NCI-H748 (cell line): Measurements from ENCODE around the gene CFAP210.

Experiments
- DNase-seq: peaks from one replicate; lab custom pipeline; 2025; ENCODE audit not compliant: unreplicated experiment; lab: John Stamatoyannopoulos, UW

The CFAP210 gene, protein sequence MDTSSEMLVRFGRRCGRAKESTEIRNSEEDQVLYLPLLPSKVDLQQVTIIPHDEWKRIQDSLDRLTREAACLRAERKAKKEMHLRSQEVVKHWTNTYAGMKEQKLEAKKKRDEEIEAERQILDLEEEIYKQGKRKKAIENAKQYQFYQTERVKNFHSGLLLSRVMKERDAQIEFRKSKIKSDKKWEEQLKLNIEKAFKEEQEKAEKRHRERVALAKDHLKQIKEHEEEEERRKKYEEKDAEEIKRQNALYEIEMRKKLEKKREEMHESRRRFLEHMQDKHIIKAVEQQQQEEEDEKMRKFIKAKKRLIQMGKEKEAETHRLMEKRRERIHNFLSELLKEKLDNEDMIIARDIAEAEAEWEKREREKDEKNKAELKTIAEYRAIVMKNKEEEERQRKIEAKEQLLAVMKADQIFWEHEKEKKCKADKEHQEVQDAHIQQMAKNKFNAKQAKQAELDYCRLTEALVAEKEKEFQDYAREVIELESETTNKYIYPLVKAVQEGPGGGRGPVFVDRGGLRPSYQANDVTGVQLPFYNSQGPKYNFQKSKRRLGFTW

DNA sequence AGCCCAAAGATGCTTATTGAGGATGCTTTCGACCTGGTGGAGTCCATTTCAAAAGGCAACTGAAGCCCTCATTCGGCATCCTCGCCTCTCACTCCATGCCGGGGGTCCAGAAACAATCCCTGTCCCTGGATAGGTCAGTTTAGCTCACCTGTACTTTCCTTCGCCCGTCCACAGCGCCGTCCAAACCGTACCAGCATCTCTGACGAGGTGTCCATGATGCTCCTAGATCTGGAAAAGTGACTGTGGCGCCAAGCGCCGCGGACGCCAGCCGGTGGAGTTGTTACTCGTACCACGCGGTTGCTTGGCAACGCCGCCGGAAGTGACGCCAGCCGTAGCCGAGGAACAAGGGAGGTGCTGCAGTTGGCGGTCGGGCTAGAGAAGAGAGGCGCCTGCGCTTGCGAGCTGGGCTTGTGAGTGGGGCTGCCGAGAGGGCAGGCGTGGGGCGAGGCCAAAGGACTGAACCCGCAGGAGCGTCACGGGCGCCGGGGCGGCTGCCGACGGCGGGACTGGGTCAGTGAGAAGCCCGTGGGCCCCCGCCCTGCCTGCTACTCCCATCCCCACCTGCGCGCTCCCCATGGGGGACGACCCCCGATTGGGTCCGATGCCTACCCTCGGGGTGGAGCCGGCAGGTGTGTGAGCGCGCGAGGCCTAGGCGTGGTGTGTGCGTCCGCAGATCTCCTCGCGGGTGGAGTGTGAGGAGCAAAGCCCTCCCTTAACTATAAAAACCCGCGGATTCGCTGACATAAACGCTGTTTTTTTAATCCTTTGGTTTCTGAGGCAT lies at the start of gene CFAP210, which contains the start of gene PHOSPHO2:
Gene CFAP210, minus strand, starts transcription at position 293 of the 781 bp plus-strand sequence. Its CDS starts 78 bp downstream, at position 215.
Gene PHOSPHO2, plus strand, starts transcription at position 357 of the 781 bp plus-strand sequence. CDS start 6,503 bp downstream, outside the sequence.
- DNase-seq = peak; percentile 99

DNA sequence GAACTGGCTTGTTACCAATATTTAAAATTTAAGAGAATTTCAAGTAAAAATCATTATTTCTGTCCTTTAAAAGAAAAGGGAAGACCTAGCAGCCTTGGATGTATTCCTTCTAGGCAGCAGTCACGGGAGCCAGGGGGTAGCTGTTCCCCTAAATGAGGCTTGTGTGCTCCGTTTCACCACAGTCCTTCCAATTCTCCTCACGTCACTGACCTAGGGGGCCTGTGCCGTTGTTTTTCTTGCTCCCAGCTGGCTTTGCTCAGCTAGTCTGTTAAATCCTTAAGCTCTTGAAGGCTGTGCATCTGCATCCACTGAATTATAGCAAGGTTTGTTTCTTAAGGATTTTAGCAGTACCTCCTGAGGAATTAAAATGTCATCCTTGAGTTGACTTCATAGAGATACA lies 49.3 kb upstream of the CFAP210 start:
- no peak for DNase-seq

DNA sequence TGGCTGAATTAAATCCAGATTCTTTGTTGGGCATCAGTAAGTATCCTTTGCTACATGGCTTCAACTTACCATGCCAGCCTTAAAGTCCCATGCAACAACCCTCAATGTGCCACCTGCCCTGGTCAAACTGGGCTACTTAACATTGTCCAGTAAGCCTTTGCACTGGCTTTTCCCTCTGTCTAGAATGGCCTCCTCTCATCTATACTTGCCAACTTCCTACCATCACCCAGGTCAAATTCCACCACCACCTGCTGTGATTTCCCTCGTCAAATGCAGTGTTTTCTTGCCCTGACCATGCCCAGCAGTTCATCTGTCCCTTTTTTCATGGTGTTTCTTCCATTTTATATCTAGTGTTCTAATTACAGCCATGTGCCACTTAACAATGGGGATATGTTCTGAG lies 45.1 kb upstream of the CFAP210 start:
- DNase-seq = no peak

DNA sequence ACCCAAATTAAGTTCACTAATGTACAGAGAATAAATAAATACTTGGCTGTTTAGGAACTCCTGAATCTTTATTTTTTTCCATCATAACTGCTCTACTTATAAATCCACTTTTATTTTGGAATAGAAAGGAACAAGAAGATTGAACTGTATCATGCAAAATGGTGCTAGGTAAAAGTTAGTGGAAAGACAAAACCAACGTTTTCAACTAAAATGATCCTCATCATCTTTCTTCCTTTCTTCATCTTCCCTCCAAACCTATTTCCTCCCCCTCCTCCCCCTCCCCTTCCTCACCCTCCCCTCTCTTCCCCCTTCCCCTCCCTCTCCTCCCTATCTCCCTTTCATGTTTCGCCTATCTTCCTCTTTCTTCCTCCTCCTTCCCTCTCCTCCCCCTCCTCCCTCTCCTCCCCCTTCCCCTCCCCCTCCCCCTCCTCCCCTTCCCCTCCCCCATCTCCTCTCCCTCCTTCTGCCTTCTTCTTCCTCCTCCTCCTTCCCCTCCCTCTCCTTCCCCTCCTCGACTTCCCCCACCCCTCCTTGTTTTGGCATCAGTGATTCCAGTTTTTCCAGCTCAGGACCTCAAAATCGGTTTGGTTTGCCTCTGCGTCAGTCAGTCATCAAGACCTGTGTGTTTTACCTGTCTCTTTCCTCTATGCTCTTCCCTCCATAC lies 44.5 kb upstream of the CFAP210 start:
- DNase-seq = no peak

DNA sequence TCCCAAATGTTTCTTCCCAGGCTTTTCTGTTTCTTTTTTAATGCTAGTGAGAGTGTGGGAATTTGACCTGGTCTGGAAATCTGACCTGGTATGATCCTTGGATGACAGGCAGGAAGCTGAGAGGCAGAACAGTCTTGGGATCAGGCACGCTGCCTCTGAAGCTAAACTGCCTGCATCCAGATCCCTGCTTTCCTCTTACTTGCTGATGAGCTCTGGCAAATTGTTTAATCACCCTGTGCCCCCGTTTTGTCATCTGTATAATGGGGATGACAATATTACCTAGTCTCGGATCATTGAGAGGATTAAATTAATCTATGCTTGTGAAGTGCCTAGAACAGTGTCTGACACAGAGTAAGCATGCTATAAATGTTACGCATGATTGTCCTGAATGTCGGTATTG lies 42.7 kb upstream of the CFAP210 start:
- DNase-seq = no peak

DNA sequence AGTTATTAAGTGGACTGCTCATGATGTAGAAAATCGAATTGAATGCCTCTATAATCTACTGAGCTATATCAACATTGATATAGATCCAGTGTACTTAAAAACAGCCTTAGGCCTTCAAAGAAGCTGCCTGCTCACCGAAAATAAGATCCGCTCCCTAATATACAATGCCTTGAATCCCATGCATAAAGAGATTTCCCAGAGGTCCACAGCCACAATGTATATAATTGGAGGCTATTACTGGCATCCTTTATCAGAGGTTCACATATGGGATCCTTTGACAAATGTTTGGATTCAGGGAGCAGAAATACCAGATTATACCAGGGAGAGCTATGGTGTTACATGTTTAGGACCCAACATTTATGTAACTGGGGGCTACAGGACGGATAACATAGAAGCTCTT lies 41.4 kb upstream of the CFAP210 start:
- no peak for DNase-seq

DNA sequence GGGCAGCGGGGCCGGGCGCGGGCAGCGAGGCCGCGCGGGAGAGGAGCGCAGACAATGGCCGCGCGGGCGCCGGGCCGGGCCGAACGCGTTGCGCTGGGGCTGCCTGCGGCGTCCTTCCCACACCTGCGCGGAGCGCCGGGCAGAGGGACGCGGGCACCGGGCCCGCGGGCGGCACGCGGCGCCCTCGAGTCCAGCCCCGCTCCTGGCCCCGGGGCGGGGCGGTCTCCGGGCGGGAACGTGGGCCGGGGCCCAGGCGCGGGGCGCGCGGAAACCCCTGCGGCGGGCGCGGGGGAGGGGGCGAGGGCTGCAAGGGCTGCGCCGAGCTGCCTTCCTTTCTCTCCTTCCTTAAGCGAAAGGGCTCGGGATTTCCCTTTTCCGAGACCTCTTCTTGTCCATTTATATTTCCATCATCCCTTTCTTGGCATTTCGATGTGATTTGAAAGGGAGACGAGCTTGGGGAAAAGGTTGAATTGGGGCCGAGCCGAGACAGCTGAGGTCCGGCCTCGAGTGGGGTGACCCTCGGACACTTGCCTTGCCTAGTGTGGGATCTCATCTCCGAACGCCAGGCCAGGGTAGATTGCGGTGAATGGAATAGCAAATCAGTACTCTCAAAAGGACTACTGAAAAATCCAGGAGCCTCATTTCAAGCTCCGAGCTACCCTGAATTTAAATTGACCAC lies 40.1 kb upstream of the CFAP210 start:
- DNase-seq = peak; percentile 64

DNA sequence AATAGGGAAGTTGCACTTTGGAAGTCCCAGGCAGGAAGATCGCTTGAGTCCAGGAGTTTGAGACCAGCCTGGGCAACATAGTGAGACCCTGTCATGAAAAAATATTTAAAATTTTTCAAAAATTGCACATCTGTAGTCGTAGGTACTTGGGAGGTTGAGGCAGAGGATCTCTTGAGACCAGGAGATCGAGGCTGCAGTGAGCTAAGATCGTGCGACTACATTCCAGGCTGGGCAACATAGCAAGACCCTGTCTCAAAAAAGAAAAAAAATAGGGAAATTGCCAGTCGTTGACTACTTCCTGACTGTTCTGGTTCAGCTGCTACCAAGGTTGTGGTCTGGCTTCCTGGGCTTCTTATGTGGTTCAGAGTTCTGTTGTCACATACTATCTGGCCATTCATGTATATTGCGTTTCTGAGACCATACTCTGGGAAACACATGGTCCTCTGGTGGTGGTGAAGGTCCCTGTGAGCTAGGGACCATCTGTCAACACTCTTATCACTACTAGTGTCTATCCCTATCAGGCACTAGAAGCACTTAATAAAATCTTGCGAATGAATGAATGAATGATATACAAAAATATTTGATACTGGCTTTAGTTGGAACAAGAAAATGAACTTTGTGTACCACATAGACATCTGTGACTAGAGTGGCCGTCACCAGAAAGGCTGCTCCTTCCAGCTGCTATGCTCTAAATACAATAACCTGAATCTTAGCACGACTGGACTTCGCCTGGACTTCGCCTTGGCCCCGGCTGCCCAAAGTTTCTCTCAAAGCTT lies 38.6 kb upstream of the CFAP210 start:
- no peak for DNase-seq

DNA sequence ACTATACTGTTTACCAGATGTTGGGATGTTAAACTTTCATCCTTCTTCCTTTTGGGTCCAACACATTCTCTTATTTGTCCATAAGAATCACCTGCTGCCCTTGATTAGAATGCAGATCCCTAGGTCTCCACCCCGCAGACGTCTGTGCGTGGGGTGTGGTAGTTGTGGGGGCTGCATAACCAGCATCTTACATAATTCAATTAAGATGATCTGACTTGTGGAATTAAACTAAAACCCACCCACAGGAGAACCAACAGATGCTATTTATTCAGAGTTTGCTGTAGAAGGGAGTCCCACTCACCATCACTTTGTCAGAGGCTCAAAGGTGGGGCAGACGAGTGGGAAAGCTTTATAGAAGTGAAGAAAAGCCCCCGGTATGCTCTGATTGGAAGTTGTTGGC lies 37.9 kb upstream of the CFAP210 start:
- no peak for DNase-seq

DNA sequence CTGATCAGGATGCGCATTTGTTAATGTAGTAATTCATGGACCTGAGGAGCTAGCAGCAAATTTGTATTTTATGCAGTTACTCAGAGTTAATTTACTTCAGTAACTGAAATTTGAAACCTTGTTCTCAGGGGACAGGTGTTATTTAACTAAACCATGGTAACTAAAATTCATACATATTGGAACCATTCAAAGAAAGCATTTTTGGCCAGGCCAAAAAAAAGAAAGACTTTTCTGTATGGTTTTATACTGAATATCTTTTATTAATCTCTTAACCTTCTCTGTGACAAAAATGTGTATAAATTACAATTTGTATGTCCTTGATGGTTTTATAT lies 35.0 kb upstream of the CFAP210 start:
- DNase-seq = no peak

DNA sequence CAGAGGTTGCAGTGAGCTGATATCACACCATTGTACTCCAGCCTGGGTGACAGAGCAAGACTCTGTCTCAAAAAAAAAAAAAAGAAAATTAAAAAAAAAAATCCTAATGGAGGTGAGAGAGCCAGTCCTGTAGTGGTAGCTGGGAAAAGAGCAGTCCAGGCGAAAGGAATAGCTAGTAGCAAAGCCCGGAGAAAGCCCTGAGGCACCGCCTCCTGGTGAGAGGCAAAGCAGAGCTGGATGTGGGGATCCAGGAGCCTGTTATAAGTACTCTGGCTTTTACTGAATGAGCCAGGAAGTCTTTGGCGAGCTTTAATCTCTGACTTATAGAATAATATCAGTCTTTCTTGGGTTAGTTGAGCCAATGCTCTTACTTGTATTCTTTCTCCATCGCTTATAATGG lies 32.9 kb upstream of the CFAP210 start:
- DNase-seq = no peak

DNA sequence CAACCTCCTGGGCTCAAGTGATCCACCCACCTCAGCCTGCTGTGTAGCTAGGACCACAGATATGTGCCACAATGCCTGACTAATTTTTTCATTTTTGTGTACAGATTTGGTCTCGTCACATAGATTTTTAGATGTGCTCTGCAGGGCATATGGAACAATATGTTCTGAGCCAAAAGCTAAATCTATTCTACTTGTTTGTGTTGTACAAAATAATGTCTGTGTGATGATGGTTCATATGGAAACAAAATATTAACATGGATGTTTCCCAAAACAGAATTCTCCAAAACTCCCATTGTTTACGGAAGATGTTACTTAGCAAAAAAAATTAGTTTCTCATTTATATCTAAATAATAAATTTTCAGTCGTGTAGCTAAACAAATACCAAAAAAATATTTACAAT lies 26.8 kb upstream of the CFAP210 start:
- no peak for DNase-seq

DNA sequence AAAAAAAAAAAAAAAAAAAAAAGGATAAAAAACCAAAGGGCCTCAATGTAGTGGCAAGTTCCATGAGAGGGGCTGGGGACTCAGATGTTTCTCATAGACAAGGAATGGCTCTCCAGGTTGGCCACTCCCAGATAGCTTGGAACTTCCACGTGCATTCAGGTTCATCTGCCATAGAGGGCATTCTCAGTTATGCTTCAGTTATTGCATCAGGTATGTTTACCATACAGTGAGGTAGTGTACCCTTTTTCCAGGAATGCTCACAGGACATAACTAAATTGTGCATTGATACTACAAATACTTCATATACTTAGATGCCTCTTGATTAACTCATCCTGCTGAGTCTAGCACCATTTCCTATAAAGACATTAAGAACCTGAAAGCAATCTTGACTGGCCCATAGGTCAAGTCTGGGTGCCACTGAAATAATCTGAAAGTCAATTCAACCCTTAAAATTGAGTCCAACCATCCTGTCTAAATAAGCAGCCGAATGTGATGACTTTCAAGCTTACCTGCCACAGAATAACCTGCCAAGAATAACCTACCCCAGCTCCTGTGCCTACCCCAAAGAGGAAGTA lies 24.8 kb upstream of the CFAP210 start:
- no peak for DNase-seq

DNA sequence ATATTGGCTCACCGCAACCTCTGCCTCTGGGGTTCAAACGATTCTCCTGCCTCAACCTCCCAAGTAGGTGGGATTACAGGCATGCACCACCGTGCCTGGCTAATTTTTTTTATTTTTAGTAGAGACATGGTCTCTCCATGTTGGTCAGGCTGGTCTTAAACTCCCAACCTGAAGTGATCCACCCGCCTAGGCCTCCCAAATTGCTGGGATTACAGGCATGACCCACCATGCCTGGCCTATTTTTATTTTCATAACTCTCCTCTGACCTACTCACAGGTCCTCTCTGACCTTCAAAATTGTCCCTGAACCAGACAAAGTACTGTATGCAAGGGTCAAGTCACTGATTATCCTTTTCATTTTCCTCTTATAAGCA lies 23.5 kb upstream of the CFAP210 start:
- no peak for DNase-seq

DNA sequence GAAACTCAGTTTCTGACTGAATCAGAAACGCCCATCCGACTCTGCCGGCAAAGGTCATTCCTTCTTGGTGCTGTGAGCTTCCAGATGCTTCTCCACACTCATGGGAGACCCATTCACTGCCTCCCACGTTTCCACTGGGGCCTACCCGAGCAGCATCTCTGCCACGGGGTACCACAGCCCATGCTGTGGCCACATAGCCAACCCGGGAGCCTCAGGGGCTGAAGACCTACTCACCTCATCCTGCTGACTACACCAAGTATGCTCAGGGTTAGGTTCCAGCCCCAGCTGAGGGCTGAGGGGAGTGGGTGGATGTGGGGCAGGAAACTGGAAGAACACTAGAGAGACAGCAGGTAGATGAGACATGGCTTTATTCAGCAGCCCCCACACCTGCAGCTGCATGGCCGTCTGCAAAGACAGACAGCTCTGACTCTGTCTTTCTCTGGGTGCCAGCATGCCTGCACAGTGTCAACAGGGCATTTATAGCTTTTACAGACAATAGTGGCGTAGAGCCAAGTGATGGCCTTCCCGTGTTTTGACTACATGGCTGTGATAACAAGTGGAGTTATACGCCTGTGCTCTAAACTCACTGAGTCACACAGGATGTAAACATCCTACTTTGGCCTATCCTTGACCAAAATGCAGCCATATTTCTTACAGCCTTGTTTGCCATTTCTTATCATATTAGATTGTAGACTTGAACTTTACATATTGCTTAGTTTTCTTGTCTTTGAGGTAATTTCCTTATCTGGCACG lies 22.9 kb upstream of the CFAP210 start:
- DNase-seq = peak; percentile 87

DNA sequence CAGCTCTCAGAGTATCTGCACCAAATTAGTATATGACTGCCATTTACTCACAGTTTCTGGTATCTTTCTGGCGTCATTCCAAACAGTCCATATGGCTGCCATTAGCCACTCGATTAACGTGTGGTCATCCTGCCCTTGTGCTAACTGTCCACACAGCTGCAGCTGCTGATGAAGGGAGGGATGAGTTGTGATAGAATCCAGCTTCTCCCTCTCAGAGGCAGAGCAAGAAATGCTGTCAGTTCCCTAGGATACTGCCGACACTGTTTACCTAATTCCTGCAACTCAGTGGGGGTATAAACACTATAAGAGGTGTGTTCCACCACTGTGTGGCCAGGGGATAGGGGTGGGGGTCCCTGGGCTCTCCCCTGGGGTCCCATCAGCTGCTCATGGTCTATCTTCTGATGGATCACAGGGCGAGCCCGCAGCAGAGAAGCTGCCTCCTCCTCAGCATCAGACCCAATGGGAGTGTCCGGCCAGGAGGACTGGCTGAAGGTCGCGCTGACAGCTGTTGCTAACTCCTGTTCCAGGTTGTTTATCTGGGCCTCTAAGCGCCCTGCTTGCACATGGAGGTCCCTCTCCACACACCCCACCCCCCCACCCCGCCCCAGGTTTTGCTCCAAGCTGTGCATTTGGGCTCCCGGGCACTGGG lies 22.2 kb upstream of the CFAP210 start:
- peak; percentile 93 for DNase-seq

DNA sequence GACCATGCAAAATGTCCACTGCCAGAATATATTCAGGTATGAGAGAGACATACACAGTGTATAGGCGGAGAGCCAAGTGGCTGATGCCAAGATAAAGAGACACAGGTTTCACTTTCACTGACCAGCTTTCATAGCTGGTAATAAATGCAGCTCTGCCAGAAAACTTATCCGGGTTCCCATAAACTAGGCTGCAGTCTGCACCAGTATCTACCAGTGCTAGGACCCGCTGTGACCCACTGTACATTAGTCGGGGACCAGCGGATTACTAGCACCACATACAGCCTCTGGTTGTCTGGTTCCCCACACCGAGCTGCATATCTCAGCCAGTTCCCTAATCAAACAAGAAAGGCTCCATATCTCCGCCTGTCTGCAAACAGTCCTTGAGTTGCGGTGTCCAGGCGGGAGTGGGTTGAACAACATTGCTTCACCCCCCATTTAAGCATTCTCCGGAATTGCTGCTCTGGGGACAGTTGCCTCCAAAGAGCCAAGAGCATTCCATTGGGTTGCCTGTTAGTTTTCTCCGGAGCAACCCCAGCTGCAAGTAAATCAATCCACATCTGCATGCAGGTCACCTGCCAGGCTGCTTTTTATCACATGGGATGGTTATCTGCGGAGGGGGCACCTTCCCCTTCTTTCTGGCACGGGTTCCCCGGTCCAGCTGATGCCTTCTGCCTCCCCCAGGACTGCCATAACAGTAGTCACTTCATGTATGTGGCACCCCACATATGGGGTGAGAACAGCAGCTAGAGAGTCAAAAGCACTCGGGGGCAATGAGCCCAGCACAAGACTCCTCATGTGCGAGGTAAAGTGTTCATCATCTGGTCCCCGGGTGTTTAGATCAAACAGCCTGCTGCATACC lies 21.4 kb upstream of the CFAP210 start:
- peak; percentile 58 for DNase-seq

DNA sequence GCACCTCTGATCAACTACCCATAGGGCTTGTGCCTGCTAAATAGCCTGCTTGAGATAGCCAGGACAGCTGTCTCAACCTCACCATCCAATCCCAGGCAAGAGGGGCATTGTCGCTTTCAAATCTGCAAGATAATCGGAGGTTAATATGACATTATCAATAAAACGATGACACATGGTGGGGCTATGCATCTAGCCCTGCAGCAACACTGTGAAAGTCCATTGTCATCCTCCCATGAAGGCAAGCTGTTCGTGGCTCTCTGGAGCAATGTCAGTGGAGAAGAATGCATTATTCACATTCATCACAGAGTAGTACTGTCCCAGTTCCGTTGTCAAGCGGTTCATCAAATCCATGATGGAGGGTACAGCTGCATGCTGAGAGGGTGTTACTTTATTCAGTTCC lies 20.5 kb upstream of the CFAP210 start:
- no peak for DNase-seq
